NB4 (cell line): ENCODE results near the gene LRRC36.
"Not testable (repeated sequence)": the region's sequence is repeated elsewhere in the genome, so short reads cannot be mapped to it uniquely, and the experiment has no call there.

Experiments
- DNase-seq: peaks from one replicate; pipeline ENCODE4 v3.0.0; 2010; ENCODE audit warnings: low read depth
- H3K4me3 ChIP-seq: one replicate; pipeline ENCODE4 v1.5.1; 2011; ENCODE audit warnings: mild to moderate bottlenecking, low read depth, low read length, moderate library complexity
- MAX ChIP-seq: IDR thresholded peaks from 2 replicates; pipeline ENCODE4 v1.6.1; 2011; ENCODE audit warnings: low read depth, low read length
- MYC ChIP-seq: IDR thresholded peaks from 2 replicates; pipeline ENCODE4 v1.6.1; 2011; ENCODE audit warnings: low read depth, low read length
- POLR2A ChIP-seq: IDR thresholded peaks from 2 replicates; pipeline ENCODE4 v1.6.1; 2011; ENCODE audit warnings: mild to moderate bottlenecking; ENCODE audit not compliant: insufficient read length; ENCODE audit errors: extremely low read depth
- TF ChIP-seq, protein P1 (sequence below): IDR thresholded peaks from one replicate; pipeline ENCODE4 v1.5.1; 2012; ENCODE audit warnings: low read depth, low read length

The LRRC36 gene

GRCh38 chr16:67412294-67412693, 85.7 kb downstream of the LRRC36 start:
- TF ChIP-seq, protein P1, sequence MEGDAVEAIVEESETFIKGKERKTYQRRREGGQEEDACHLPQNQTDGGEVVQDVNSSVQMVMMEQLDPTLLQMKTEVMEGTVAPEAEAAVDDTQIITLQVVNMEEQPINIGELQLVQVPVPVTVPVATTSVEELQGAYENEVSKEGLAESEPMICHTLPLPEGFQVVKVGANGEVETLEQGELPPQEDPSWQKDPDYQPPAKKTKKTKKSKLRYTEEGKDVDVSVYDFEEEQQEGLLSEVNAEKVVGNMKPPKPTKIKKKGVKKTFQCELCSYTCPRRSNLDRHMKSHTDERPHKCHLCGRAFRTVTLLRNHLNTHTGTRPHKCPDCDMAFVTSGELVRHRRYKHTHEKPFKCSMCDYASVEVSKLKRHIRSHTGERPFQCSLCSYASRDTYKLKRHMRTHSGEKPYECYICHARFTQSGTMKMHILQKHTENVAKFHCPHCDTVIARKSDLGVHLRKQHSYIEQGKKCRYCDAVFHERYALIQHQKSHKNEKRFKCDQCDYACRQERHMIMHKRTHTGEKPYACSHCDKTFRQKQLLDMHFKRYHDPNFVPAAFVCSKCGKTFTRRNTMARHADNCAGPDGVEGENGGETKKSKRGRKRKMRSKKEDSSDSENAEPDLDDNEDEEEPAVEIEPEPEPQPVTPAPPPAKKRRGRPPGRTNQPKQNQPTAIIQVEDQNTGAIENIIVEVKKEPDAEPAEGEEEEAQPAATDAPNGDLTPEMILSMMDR: no peak
- TF ChIP-seq MAX (no peak), POLR2A (no peak), MYC (no peak)
- H3K4me3 ChIP-seq: no peak overlapping the region
- DNase-seq: no peak

DNA sequence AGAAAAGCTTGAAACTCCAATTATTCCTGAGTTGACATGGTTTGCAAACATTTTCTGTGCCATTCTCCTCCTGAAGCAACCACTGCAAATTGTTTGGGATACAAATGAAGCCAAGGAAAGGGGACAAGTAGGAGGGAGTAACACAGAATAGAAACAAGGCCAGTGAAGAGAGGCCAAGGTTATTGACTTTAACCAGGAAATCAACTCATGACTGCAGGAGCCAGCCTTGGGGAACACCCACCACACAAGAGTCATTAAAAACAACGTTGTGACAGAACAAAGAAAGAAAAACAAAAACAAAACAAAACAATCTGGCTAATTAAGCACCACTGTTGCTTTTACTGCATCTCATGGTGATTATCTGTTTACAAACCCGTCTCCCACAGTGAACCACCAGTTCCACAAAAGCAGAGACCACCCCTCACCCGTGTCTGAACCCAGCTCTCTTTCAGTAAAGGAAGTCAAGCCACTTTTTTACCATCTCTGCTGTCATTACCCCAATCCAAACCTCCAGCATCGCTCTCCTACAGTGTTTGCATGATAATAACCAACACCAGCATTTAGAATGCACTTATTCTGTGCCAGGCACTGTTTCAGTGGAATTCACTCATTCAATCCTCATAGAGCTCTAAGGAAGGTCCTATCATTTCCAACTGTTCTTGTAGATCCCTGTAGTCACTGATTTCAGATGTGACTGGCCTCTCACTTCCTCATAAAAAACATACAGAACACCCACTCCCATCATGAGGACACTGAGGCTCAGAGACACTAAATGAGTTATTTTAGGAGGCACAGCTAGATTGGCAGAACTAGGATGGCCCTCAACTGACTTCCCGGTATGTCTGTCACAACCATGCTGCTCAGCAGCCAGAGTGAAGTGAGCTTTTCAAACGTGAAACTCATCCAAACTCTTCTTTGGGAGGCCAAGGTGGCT, 87.6 kb downstream of the LRRC36 start:
- no peak for DNase-seq
- TF ChIP-seq MYC: no peak
- TF ChIP-seq MAX: no peak
- TF ChIP-seq, protein P1: no peak
- no peak for TF ChIP-seq POLR2A
- no peak overlapping the region for H3K4me3 ChIP-seq

- DNase-seq, H3K4me3 ChIP-seq: not testable (repeated sequence)
These were observed 88.8 kb downstream of the LRRC36 start for GRCh38 chr16:67415421-67415820.

GRCh38 chr16:67415872-67416793, 89.5 kb downstream of the LRRC36 start, which contains the start of gene ZDHHC1:
Gene ZDHHC1 (minus strand): TSS chr16:67416477. CDS start chr16:67407775, 8,702 bp downstream.
- H3K4me3 ChIP-seq: no peak within 1 kb of the TSS
- DNase-seq: no peak
- TF ChIP-seq, protein P1: peak; percentile 27
- TF ChIP-seq MYC: no peak
- no peak for TF ChIP-seq MAX

DNA sequence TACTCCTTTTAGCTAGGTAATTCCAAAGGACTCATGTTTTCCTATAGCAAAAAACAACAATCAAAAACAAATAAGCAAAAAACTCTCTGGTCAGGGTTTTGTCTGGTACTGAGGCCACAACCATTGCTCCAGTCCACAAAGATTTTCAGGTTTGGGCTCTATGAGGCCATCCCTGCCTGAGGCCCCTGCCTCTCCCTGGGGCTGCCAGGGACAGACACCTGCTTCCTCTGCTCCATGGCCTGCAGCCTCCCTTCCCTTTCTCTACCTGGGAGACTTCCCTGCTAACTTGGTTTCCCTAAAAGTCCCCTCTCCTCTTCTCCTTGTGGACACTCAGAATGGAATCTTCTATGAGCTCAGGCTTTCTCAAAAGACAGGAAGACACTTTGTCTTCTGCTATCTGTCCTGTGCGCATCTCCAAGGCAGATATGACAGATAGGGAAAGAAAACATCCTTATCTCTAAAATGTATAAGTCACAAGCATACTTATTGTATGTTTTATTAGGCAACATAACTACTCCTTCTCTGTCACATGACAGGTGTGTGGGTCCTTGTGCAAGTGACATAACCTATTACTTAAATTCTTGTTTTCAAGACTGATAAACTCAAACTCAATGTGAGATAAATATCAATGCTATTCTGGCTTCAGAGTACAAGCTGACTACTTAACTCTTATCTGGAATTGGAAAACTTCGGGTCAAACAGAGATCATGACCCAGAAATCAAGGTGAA, 90.9 kb downstream of the LRRC36 start:
- H3K4me3 ChIP-seq: no peak overlapping the region
- DNase-seq: no peak
- TF ChIP-seq, protein P1: no peak
- no peak for TF ChIP-seq MAX
- no peak for TF ChIP-seq POLR2A
- no peak for TF ChIP-seq MYC
